Endothelial cell of umbilical vein (primary cell): ENCODE measurements around the gene ENPP3. TPM values are rescaled to one million over a fixed set of nuclear protein-coding genes. Genes with fewer than 3 reads are reported as not detected.

Experiments used
- BruUV-seq: library from RNA; stranded (reverse); fragments of 400-500 nt; replicated peaks from 2 replicates; lab custom pipeline; 2021; lab: Mats Ljungman, UMichigan
- CTCF ChIA-PET: fragments of 300-600, 350-600 bp; sonication (Branson Sonifier 250); formaldehyde crosslinking; loops from one replicate; lab custom pipeline; 2021; ENCODE audit warnings: antibody characterized with exemption, inconsistent platforms; lab: Charles Lee
- POLR2A ChIA-PET: fragments of 300-600, 350-600 bp; sonication (Branson Sonifier 250); formaldehyde crosslinking; loops from one replicate; lab custom pipeline; 2021; ENCODE audit warnings: antibody characterized with exemption, inconsistent platforms; lab: Charles Lee
- DNase-seq: peaks from one replicate; pipeline ENCODE4 v3.0.0-alpha.2; 2011; ENCODE audit warnings: low read depth, low spot score
- FAIRE-seq: peaks from 2 replicates; lab custom pipeline; 2011; peaks lifted over from hg19 to GRCh38; lab: Jason Lieb, UNC
- H2AFZ ChIP-seq: 2 replicates; pipeline ENCODE4 v1.6.0; 2012; ENCODE audit warnings: low read depth, low read length, control low read depth, inconsistent platforms
- H3K27ac ChIP-seq: 2 replicates; pipeline ENCODE4 v1.5.1; 2011; ENCODE audit warnings: low read depth, mild to moderate bottlenecking, control low read depth, low read length, moderate library complexity; ENCODE audit not compliant: insufficient read depth
- H3K27me3 ChIP-seq, 2 experiments: 2 replicates each; pipeline versions ENCODE4 v1.6.0 to v1.6.1; 2011; ENCODE audit warnings: low read length in 2 of 2, mixed read lengths in 1 of 2; ENCODE audit not compliant: control insufficient read depth in 2 of 2, insufficient read depth in 2 of 2
- H3K36me3 ChIP-seq, 2 experiments: 2 replicates in 1 of 2; 3 replicates in 1 of 2; pipeline ENCODE4 v1.5.1; 2011; ENCODE audit warnings: low read length in 2 of 2, mild to moderate bottlenecking in 1 of 2, moderate library complexity in 1 of 2; ENCODE audit not compliant: control insufficient read depth in 2 of 2, insufficient read depth in 2 of 2; ENCODE audit errors: extremely low read depth in 1 of 2
- H3K4me1 ChIP-seq: 3 replicates; pipeline ENCODE4 v1.5.1; 2011; ENCODE audit warnings: mild to moderate bottlenecking, low read length; ENCODE audit not compliant: control insufficient read depth, insufficient read depth; ENCODE audit errors: extremely low read depth
- H3K4me2 ChIP-seq: 2 replicates; pipeline ENCODE4 v1.6.1; 2011; ENCODE audit warnings: low read length, control low read depth, mixed read lengths; ENCODE audit not compliant: insufficient read depth
- H3K4me3 ChIP-seq, 3 experiments: fragments of 200-600 bp in 1 of 3; sonication (generic), shearing (Covaris generic) in 1 of 3; replicated peaks in 1 of 3; 2 replicates each; pipeline ENCODE4 v1.5.1; 2011 to 2016; ENCODE audit warnings: control low read depth in 3 of 3, low read length in 3 of 3, mild to moderate bottlenecking in 2 of 3, inconsistent platforms in 1 of 3, low read depth in 1 of 3, moderate library complexity in 1 of 3; ENCODE audit not compliant: insufficient read depth in 1 of 3
- H3K79me2 ChIP-seq: 2 replicates; pipeline ENCODE4 v1.6.0; 2012; ENCODE audit warnings: low read length, inconsistent platforms; ENCODE audit not compliant: control insufficient read depth, insufficient read depth
- H3K9ac ChIP-seq: replicated peaks from 2 replicates; pipeline ENCODE3; 2011; ENCODE audit warnings: low read length, control low read depth; ENCODE audit not compliant: insufficient read depth; ENCODE audit errors: extremely low read depth
- H3K9me1 ChIP-seq: replicated peaks from 3 replicates; pipeline ENCODE4 v1.6.0; 2011; ENCODE audit warnings: mild to moderate bottlenecking, low read length; ENCODE audit not compliant: control insufficient read depth, insufficient read depth; ENCODE audit errors: extremely low read depth
- H3K9me3 ChIP-seq: replicated peaks from 2 replicates; pipeline ENCODE4 v1.5.1; 2012; ENCODE audit warnings: low read length, inconsistent platforms; ENCODE audit not compliant: control insufficient read depth, insufficient read depth
- H4K20me1 ChIP-seq: replicated peaks from 2 replicates; pipeline ENCODE3; 2011; ENCODE audit warnings: mild to moderate bottlenecking, low read length; ENCODE audit not compliant: control insufficient read depth, insufficient read depth; ENCODE audit errors: extremely low read depth
- CTCF ChIP-seq, 2 donors: IDR thresholded peaks; 1 replicate in 1 of 2; 2 replicates in 1 of 2; pipeline ENCODE4 v1.5.1; 2011; ENCODE audit warnings: low read length in 2 of 2, mild to moderate bottlenecking in 2 of 2, moderate library complexity in 2 of 2, control low read depth in 1 of 2, inconsistent platforms in 1 of 2, low read depth in 1 of 2; ENCODE audit not compliant: insufficient read depth in 1 of 2; ENCODE audit errors: extremely low read depth in 1 of 2
- EZH2 ChIP-seq: IDR thresholded peaks from 2 replicates; pipeline ENCODE4 v1.6.1; 2012; ENCODE audit warnings: borderline replicate concordance, low read depth, mild to moderate bottlenecking, moderate library complexity, low read length, inconsistent platforms; ENCODE audit not compliant: severe bottlenecking
- FOS ChIP-seq: IDR thresholded peaks from 2 replicates; pipeline ENCODE4 v1.6.1; 2011; ENCODE audit warnings: mild to moderate bottlenecking, low read length, moderate library complexity, borderline replicate concordance; ENCODE audit not compliant: insufficient read depth
- GATA2 ChIP-seq: IDR thresholded peaks from 2 replicates; pipeline ENCODE4 v1.7.0; 2011; ENCODE audit warnings: low read depth, mild to moderate bottlenecking, moderate library complexity, mixed read lengths, low read length; ENCODE audit not compliant: insufficient read length, insufficient read depth
- JUN ChIP-seq: IDR thresholded peaks from 2 replicates; pipeline ENCODE4 v1.6.1; 2011; ENCODE audit warnings: borderline replicate concordance, low read depth; ENCODE audit not compliant: insufficient read length, insufficient read depth
- MAX ChIP-seq: IDR thresholded peaks from 2 replicates; pipeline ENCODE4 v1.6.1; 2011; ENCODE audit not compliant: insufficient read depth, insufficient read length
- MYC ChIP-seq: IDR thresholded peaks from one replicate; pipeline ENCODE4 v1.6.1; 2011; ENCODE audit warnings: mild to moderate bottlenecking, low read depth, low read length
- POLR2A ChIP-seq: IDR thresholded peaks from 2 replicates; pipeline ENCODE4 v1.6.1; 2012; ENCODE audit warnings: low read depth, mild to moderate bottlenecking, control low read depth, low read length
- POLR2AphosphoS5 ChIP-seq: IDR thresholded peaks from 2 replicates; pipeline ENCODE4 v1.6.1; 2012; ENCODE audit warnings: low read depth, mild to moderate bottlenecking, control low read depth, low read length, moderate library complexity; ENCODE audit not compliant: insufficient read depth
- dilution Hi-C: fragments of 300-500 bp; cut with MboI; formaldehyde crosslinking; loops from one replicate; pipeline ENCODE4 v1.15.0; 2019; ENCODE audit warnings: low sequenced_read_pairs; ENCODE audit not compliant: extremely low pct_ligation_motif_present
- intact Hi-C: fragments of 100-400 bp; cut with micrococcal nuclease; formaldehyde crosslinking; loops from one replicate; pipeline ENCODE4 v1.10.0; 2022
- polyA plus RNA-seq, 4 experiments: library from polyadenylated mRNA; depleted of rRNA in 3 of 4; stranded (reverse) in 3 of 4; unstranded in 1 of 4; fragments of >200 nt; gene quantifications; 2 replicates each; pipeline versions ENCODE4 v1.2.1 to v1.2.3, GENCODE V29; 2011 to 2012; ENCODE audit warnings: missing spikeins in 1 of 4
- total RNA-seq: library from RNA; stranded (reverse); gene quantifications from 2 replicates; pipeline ENCODE4 v1.2.3, GENCODE V29; 2021

ENPP3 gene
- total and polyA plus RNA-seq, 2 donors (not counting 3 experiments of a cell fraction or from before 2014, with no cell fraction given), result not detected

- no peaks in the 10 kb centered on the region for H3K79me2 ChIP-seq
- no TSS peak for BruUV-seq
- TF ChIP-seq MAX (no peak), POLR2AphosphoS5 (no peak), JUN (no peak), FOS (no peak), CTCF (IDR thresholded peaks at IDR 0.05; ENCODE audit: extremely low read depth in 1 of 2, insufficient read depth in 1 of 2, low read depth in 1 of 2, low read length in 2 of 2) (no peak), EZH2 (no peak), GATA2 (no peak), MYC (no peak), POLR2A (no peak)
- no peaks in the 10 kb centered on the region for H3K36me3 ChIP-seq
- intact Hi-C loops, result no loop called here
- ChIA-PET CTCF (interaction anchor here (0.7 to 1.1 kb wide), 3 partner anchors 11 to 266 kb away, joined by 3 to 4 read pairs (median 3); no protein-coding TSS in a partner anchor), POLR2A (no interaction called here)
- DNase-seq (no peak), FAIRE-seq (no peak)
- no peaks in the 10 kb centered on the region for H3K9me3 ChIP-seq
- H3K9me1 ChIP-seq, result no peaks in the 10 kb centered on the region
- no peak overlapping the region for H3K4me3 ChIP-seq
- no peak overlapping the region for H3K4me2 ChIP-seq
- peaks cover 8% of the 10 kb centered on the region for H3K4me1 ChIP-seq
- dilution Hi-C loops, result no loop called here
- no peaks in the 10 kb centered on the region for H3K27me3 ChIP-seq
- no peak overlapping the region for H2AFZ ChIP-seq
- H3K9ac ChIP-seq, result no peak overlapping the region
- no peaks in the 10 kb centered on the region for H4K20me1 ChIP-seq
- H3K27ac ChIP-seq, result no peak overlapping the region
Observed at GRCh38 chr6:131658287-131658686, 21.2 kb downstream of the ENPP3 start.
